Heart right ventricle (tissue), 16 donors: Measurements from ENCODE around the gene PSMG3. TPM values are rescaled to one million over a fixed set of nuclear protein-coding genes. Genes with fewer than 3 reads are reported as not detected.
A peak's percentile ranks its signal among the peaks of the same experiment; 100 is the strongest.

Experiments used
- ATAC-seq, 8 donors: fragments of 200-7000 bp; cut with Tn5 transposase; one replicate each; pipeline ENCODE4 v1.9.1; 2020; ENCODE audit warnings: mild to moderate bottlenecking in 8 of 8, moderate library complexity in 8 of 8, moderate number of reproducible peaks in 1 of 8
- DNase-seq, 2 donors: peaks; one replicate each; pipeline ENCODE4 v3.0.0-alpha.2; 2020
- H3K27ac ChIP-seq, 10 donors: fragments of 200-600 bp; sonication (generic) in 2 of 10; one replicate each; pipeline versions ENCODE4 v1.5.0 to v1.8.0; 2020 to 2022; ENCODE audit warnings: mild to moderate bottlenecking in 3 of 10
- H3K27me3 ChIP-seq, 7 donors: fragments of 200-600 bp; one replicate each; pipeline ENCODE4 v1.8.0; 2021 to 2022; ENCODE audit warnings: mild to moderate bottlenecking in 2 of 7
- H3K36me3 ChIP-seq, 9 donors: fragments of 200-600 bp; sonication (generic) in 1 of 9; one replicate each; pipeline versions ENCODE4 v1.5.0 to v1.8.0; 2020 to 2022; ENCODE audit warnings: mild to moderate bottlenecking in 2 of 9
- H3K4me1 ChIP-seq, 9 donors: fragments of 200-600 bp; sonication (generic) in 1 of 9; one replicate each; pipeline versions ENCODE4 v1.5.0 to v1.8.0; 2020 to 2022; ENCODE audit warnings: mild to moderate bottlenecking in 4 of 9
- H3K4me3 ChIP-seq, 10 donors: fragments of 200-600 bp; sonication (generic) in 2 of 10; one replicate each; pipeline versions ENCODE4 v1.5.0 to v1.8.0; 2020 to 2022; ENCODE audit warnings: mild to moderate bottlenecking in 7 of 10, moderate library complexity in 2 of 10
- H3K9me3 ChIP-seq, 11 donors: fragments of 200-600 bp in 10 of 11; sonication (generic) in 2 of 11; one replicate each; pipeline versions ENCODE4 v1.5.0 to v1.8.0; 2013 to 2022; ENCODE audit warnings: mild to moderate bottlenecking in 2 of 11, control low read depth in 1 of 11, moderate library complexity in 1 of 11
- CTCF ChIP-seq, 9 donors: fragments of 200-600 bp; sonication (generic) in 2 of 9; IDR thresholded peaks; one replicate each; pipeline versions ENCODE4 v1.5.0 to v1.8.0; 2021 to 2022; ENCODE audit warnings: antibody characterized with exemption in 9 of 9, mild to moderate bottlenecking in 5 of 9, moderate library complexity in 1 of 9
- WGBS, 2 donors: extraction: QIAGEN DNeasy Blood & Tissue Kit; methylation state at CpG; one replicate each; pipeline ENCODE4 v1.1.7; 2013; ENCODE audit warnings: inconsistent platforms in 1 of 2; 5-methylcytosine and 5-hydroxymethylcytosine counted together
- intact Hi-C, 10 donors: fragments of 100-400 bp; cut with DNase I; formaldehyde crosslinking; loops; one replicate each; pipeline versions ENCODE4 v1.11.1 to v1.14.2; 2022
- polyA plus RNA-seq, 2 donors: library from polyadenylated mRNA; stranded (reverse); fragments of 200-250 nt; gene quantifications; one replicate each; pipeline ENCODE4 v1.2.3, GENCODE V29; 2013
- total RNA-seq, 10 donors: library from RNA; stranded (reverse); fragmentation: NEBNext Ultra II Directional in 3 of 10; extraction: Animal tissue kit (Norgen Biotek cat#: 25700) in 3 of 10; gene quantifications; one replicate each; pipeline versions ENCODE4 v1.2.1 to v1.2.4, GENCODE V29; 2021 to 2023
- donor health status: Arrhythmogenic right ventricular cardiomyopathy.
- donor health status: ischemic (EF 13 %, LVEDD 7.1; RV severe dilation, severe dysfunction).
- donor health status: healthy with polysubstance abuse.
- donor health status: DM: no; HTN: yes; CAD: no.
- donor health status: DM: no; HTN: no; CAD: no.
- donor health status: ischemic (EF 25% LVEDD 6.9; RV normal size, moderate dysfunction).
- donor health status: ischemic (EF 25% LVEDD 5.7; RV mildly dilated, moderate dysfunction).
- donor health status: healthy.
- donor health status: DM: yes; HTN: yes; CAD: no.
- donor health status: Ischemic cardiomyopathy.
- donor health status: ischemic (EF 35%, LVEDD 5.7; RV mildly dilated, moderate dysfunction).
- donor health status: nonischemic (EF 11% LVEDD 7.7; RV severe dilation, severe dysfunction).
- donor health status: DM: yes; HTN: yes; CAD: no.
- donor health status: PGD.
- donor health status: ischemic (EF 29% LVEDD 5.4; RV normal size, mild dysfunction).
- donor health status: nonischemic (EF 23%, LVEDD 6.1; RV moderate dilation, normal function).

The PSMG3 gene
- total and polyA plus RNA-seq, 12 donors = 7.3 to 45.7 (median 12.0) TPM

DNA sequence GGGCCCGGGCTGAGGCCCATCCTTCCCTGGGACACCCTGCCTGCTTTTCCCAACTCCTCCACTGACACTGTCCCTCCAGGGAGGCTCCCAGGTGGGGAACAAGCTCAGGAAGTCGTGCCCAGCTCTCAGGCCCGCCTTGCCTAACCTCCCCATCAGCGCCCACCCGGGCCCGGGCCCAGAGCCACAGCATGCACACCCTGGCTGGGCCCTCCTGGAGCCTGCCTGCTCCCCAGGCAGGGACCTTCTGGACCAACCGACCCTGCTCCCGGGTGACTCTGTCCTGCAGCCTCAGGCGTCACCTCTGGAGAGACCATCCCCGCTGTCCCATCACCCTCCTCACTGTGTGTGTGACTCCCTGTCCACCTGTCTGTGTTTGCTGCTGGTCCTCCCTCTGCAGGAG, 12.1 kb downstream of the PSMG3 start:
- Histone ChIP-seq H3K4me1 (peaks cover 8 to 26% (median 19%) of the 10 kb centered on the region in 9 donors), H3K36me3 (no peaks in the 10 kb centered on the region), H3K27me3 (no peaks in the 10 kb centered on the region), H3K4me3 (no peak overlapping the region), H3K9me3 (no peaks in the 10 kb centered on the region), H3K27ac (no peak overlapping the region)
- 85 to 90% methylated on average over 10 of the region's 10 CpGs for WGBS, 2 donors
- TF ChIP-seq CTCF (IDR thresholded peaks at IDR 0.05) = no peak
- intact Hi-C loops = loop anchor here (2.0 to 10.0 kb wide), 4 partner anchors 45 to 55 kb away; partner anchors contain the start of gene INTS1 (in 2 of the 10)
- ATAC-seq (peak in 4 of 8 donors; percentile 1 to 9 (median 3)), DNase-seq (no peak)

GRCh38 chr7:1557006-1557405, 12.8 kb downstream of the PSMG3 start:
- Histone ChIP-seq H3K27me3 (no peaks in the 10 kb centered on the region), H3K27ac (no peak overlapping the region), H3K9me3 (no peaks in the 10 kb centered on the region), H3K4me1 (peaks cover 8 to 26% (median 19%) of the 10 kb centered on the region in 9 donors), H3K4me3 (no peak overlapping the region), H3K36me3 (no peaks in the 10 kb centered on the region)
- intact Hi-C loops = loop anchor here in 9 of 10 donors (5.0 to 10.0 kb wide), 3 partner anchors 50 to 55 kb away; partner anchors contain the start of gene INTS1 (in 2 of the 9)
- TF ChIP-seq CTCF (IDR thresholded peaks at IDR 0.05) = no peak
- WGBS, 2 donors = 94 to 95% methylated on average over 7 of the region's 7 CpGs
- ATAC-seq (no peak), DNase-seq (no peak)

DNA sequence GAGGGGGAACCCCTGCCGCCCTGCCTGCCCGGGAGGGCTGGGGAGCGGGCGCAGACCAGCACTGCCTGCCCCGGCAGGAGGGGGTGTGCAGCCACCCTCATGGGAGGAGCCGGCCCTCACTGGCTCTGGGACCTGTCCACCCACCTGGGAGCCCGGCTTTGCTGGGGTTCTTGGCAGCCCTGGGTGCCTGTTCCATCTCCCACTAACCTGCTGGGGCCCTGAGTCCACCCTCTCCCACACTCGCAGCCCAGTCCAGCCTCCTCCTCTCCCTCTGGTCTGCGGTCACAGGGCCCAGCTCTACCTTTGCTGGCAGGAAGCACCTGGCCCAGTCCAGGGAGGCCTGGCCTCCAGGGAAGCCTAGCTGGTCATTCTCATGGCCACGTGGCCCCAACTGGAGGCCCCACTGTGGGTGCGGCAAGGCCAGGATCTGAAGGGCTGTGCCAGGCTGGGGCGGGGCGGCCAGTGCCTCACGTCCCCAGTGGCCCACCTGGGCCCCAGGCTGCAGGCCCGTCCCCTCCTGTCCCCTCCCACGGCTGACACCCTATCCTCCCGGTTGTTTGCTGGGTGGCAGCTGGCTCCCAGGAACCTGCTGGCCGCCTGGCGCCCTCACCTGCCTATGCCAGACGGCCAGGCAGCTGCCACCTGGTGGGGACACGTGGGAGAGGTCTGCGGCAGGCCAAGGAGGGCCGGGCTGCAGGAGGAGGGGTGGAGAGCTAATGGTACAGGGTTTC, 13.9 kb downstream of the PSMG3 start, which contains the start of gene TMEM184A:
Gene TMEM184A, minus strand, starts transcription at position 393 of the 731 bp plus-strand sequence. CDS start 721 bp downstream, outside the sequence.
- ATAC-seq (peak in 7 of 8 donors; percentile 14 to 61 (median 36)), DNase-seq (peak in 1 of 2 donors; percentile 47)
- Histone ChIP-seq H3K9me3 (no peaks in the 10 kb centered on the region), H3K4me3 (no peak within 1 kb of the TSS), H3K27me3 (no peaks in the 10 kb centered on the region), H3K36me3 (no peaks in the 10 kb centered on the region), H3K27ac (no peak within 1 kb of the TSS), H3K4me1 (peaks cover 8 to 26% (median 19%) of the 10 kb centered on the region in 9 donors)
- WGBS, 2 donors = 52 to 57% methylated on average over 23 of the region's 23 CpGs
- intact Hi-C loops = loop anchor here in 9 of 10 donors (5.0 to 10.0 kb wide), 3 partner anchors 49 to 54 kb away; partner anchors contain the start of gene INTS1 (in 2 of the 9)
- TF ChIP-seq CTCF (IDR thresholded peaks at IDR 0.05) = peak in 7 of 9 donors; percentile 42 to 59 (median 49)

DNA sequence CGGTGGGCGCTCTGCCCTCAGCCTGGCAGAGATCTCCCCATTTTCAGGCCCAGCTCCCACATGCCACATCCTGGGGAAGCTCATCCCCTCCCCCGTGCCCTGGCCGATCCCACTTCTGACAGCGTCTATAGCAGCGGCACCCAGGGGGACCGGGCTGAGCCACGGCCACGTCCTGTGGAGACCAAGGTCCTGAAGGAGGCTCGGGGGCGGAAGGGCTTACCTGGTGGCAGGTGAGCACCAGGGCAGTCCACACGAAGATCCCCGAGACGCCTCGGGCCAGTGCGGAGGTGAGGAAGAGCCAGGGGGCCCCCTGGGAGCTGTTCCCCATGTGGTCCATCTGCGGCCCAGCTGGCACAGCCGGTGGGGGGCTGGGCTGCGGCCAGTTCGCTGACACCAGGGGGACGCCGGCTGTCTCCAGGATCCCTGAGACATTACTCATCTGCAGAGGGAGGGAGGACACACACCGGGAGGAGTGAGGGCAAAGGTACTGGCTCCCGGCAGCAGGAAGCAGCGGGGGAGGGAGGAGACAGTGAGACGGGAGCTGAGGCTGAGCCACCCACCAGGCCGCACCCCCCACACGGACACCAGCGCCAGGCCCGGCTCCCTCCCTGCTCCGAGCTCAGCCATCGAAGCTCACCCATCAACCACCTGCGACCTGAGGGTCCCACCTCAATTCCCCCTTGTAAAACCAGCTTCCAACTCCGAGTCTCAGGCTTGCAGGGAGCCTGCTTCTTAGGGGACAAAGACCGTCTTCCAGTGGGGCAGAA, 14.6 kb downstream of the PSMG3 start:
- Histone ChIP-seq H3K27ac (no peak overlapping the region), H3K9me3 (no peaks in the 10 kb centered on the region), H3K4me1 (peaks cover 8 to 26% (median 19%) of the 10 kb centered on the region in 9 donors), H3K36me3 (no peaks in the 10 kb centered on the region), H3K4me3 (no peak overlapping the region), H3K27me3 (no peaks in the 10 kb centered on the region)
- ATAC-seq (peak in 6 of 8 donors; percentile 4 to 31 (median 12)), DNase-seq (peak in 1 of 2 donors; percentile 18)
- no peak for TF ChIP-seq CTCF (IDR thresholded peaks at IDR 0.05)
- intact Hi-C loops = loop anchor here in 9 of 10 donors (5.0 to 10.0 kb wide), 3 partner anchors 48 to 53 kb away; partner anchors contain the start of gene INTS1 (in 2 of the 9)
- 37 to 45% methylated on average over 33 to 35 of the region's 35 CpGs for WGBS, 2 donors
